ENCODE data around the gene PEPD.

The PEPD gene

GRCh38 chr19:33453265-33453664 lies 68.3 kb downstream of the PEPD start:
- DNase-seq = no peak

DNA sequence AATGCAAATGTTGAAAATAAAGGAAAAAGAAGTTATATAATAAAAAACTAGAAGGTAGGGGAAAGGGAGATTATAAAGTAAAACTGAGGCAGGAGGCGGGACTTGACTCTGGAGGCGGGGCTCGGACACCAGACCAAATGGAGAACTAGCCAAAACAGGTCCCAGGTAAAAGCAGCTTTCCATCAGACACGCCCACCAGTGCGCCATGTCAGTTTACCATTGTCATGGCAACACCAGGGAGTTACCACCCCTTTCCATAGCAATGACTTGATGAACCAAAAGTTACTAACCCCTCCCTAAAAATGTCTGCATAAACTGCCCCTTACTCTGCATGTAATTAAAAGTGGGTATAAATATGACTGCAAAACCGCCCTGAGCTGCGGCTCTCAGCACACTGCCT lies 70.9 kb downstream of the PEPD start:
- no peak for DNase-seq

- DNase-seq = no peak
Measured at GRCh38 chr19:33449799-33450198, 71.8 kb downstream of the PEPD start.

DNA sequence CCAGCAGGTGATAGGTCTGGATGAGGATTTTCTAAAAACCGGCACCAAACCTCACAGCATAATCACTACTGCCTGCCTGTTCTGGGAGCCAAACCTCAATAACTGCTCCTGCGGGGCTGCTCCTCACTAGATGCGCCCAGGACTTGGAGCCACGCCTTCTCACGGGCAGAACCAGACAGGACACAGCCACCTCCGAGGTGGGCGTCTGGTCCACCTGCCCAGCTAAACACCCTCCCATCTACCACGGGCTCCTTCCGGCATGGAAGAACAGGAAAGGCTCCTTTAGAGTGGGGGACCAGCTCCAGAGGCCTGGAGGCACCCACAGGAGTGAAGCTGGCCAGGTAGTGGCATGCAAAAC lies 73.5 kb downstream of the PEPD start:
- no peak for DNase-seq

- DNase-seq = no peak
Measured at GRCh38 chr19:33447336-33448158, 74.0 kb downstream of the PEPD start.

DNA sequence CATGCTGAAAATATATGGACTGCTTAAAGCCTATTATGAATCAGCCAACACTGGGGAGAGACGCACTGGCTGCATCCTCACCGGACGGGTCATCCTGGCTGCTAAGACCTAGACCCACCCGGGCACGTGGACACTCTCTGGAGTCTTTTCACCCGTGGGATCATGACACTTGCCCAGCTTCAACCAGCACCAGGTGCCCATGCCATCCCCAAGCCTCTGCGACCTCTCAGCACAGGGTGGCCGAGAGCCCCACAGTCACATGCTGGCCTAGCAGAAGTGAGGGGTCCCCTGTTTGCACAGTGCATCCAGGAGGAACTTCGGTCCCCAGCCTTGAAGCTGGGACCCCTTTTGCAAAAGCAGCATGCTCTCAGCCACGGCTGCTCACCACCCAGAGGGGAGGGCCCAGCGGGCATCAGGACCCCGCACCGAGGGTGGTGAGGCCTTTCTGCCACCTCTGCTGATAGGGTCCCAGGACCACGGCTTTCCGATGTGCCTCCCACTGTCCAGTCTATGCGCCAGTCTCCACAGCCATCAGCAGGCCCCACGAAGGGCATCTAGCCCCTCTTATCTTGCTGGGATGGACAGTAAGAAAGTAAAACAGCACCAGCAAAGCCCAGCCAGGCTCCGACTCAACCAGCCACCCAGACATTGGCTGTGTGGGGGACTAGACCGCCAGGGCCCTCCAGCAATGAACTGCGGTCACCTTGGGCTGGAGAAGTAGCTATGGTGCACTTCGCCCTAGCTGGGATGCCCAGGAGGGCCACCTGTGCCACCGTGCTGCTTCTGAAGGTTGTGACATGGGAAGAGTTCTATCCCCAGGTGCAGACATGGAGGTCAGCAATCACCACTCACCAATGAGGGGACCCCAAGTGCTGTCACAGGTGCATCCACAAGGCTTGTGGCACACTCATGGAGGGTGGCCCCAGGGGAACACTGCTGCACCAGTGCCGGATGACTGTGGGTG lies 75.0 kb downstream of the PEPD start:
- no peak for DNase-seq

DNA sequence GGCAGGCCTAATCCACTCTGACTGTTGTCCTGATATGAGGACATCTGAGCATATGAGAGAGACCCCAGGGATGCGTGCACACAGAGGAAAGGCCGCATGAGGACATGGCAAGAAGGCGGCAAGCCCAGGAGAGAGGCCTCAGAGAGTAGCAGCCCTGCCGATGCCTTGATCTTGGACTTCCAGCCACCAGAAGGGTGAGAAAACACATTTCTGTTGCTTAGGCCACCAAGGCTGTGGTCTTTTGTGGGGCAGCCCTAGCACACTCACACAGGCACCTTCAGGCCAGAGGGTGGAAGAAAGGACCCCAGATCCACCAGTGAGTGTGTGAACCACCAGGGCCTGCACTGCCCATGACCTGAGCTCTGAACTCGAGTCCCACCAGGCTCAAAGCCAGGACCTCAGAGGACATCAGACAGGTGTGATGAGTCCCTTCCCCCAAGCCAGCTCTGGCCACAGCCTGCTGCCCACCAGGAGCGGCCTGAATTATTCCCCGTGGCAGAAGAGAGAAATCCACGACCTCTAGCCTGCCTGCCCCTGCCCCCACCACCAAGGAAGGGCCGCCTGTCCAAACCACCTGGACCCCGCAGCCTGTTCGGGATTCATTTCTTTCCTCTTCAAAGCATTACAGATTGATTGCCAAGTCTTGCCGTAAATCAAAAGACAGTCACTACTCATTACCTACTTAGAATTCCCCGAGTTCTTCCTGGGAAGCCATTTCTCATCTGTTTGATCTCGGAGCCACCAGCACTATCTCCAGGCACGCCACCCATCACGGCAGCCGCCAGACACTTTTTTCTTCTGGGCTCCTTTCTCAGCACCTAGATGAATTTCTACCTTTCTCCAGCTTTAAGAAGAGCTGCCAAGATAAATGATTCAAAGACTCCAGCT lies 75.9 kb downstream of the PEPD start:
- no peak for DNase-seq

DNA sequence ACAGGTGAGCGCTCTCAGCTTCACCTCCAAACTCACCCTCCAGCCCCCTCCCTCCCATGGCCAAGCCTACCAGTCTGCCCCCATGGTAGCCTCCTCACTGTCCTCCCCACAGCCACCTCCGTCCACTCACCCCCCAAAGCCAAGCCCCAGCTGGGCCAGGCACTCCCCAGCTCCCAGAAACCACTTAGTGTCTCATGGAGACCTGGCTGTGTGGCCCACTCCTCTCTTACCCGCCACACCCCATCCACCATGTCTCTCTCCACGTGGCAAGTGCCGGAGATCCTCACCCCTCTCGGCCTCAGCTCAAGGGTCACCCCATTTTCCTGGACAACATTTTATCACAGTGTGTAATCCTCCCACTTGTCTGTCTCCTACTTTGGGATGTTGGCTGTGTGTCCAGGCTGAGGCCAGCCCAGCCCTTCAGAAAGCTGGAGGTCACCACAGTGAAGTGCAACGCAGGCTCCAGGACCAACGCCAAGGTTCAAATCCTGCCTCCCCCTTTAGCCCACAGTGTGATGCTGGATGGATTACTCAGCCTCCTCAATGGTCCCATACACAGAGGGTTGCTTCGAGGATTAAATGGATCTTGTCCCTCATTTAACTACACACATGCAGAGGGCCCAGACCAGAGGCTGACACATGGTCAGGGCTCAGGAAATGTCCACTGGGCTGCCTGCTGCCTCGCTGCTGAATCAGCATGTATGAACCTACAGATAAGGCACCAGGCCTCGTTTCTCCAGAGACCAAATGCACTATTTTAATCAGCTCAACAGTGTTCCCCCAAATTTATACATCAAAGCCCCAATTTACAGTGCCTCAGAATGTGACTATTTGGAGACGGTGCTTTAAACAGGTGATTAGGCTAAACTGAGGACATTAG lies 76.8 kb downstream of the PEPD start:
- DNase-seq = no peak

DNA sequence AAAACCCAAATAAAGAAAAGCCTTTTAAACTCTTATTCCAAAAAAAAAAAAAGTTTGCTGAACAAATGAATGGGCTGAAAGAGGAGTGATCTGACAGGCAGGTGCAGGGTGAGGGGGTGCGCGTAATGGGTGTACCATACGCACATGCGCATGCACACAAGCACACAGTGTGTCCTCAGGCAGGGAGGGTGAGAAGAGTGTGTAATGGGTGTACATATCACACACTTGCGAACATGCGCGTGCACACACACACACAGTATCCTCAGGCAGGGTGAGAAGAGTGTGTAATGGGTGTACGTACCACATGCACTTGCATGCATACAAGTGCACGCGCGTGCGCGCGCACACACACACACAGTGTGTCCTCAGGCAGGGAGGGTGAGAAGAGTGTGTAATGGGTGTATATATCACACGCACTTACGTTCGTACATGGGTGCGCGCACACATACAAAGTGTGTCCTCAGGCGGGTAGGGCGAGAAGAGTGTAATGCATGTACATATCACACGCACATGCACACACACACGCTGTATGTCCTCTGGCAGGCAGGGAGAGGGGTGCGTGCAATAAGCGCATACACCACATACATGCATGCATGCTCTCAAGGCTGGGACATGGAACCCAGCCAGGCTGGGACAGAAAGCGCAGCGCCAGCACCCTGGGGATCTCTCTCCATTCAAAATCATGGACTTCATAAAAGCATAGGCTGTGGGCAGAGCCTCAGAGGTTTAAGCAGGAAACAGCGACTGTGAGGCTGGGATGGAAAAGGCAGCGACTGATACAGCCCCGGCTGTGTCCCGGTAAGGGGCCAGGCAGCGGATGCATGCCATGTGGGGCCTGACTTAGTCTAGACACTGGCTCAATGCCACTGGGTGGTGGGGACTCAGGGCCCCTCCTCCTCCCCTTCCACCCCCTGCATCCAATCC lies 77.7 kb downstream of the PEPD start:
- no peak for DNase-seq

DNA sequence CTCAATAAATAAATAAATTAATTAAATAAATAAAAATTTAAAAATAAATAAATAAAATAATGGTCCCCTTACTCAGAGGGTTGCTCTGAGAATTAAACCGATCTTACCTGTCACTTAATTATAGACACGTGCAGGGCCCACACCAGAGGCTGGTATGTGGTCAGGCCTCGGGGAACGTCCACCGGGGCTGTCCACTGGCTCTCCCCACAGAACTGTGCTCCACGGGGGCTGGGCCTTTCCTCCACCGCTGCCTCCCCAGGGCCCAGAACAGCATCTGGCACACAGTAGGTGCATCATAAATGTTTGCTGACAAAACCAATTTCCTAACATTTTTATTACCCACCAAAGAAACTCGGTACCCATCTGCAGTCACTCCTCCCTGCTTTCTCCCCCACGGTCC lies 78.9 kb downstream of the PEPD start:
- DNase-seq = no peak

GRCh38 chr19:33441828-33442227 lies 79.8 kb downstream of the PEPD start:
- DNase-seq = no peak

DNA sequence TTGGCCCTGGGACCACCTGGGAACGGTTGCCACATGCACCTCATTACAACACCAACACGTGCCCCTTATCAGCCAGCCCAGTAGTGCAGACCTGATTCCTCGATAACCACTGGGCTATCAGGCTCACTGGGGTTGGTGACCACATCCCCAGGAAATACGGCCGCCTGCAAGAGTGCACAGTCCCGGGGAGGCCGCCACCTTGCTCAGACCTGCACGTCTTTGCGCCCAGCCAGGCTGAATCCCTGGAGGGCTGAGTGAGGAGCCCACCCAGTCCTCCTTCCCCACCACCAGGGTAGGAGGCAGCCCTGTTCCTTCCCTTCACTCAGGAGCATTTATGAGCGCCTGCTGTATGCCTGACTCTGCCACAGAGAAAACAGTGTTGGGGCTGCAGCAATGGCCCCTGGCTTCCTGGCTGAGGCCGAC lies 80.3 kb downstream of the PEPD start:
- DNase-seq = no peak

DNA sequence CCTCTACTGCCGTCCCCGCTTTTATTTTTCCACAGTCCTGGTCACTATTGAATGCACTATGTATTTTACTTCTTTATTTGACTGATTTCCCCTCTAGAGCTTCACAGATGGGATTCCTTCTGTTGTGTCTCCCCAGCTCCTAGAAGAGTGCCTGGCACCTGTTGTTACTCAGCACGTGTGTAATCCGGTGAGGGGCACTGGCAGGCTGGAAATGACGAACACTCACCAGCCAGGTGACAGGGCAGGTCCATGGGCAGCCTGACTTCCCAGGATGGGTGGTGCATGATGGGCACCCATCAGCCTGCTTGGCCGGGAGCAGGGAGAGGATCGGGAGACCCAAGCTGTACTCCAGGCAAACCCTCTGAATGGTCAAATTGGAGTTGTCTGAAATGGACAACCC lies 80.9 kb downstream of the PEPD start:
- no peak for DNase-seq

- DNase-seq = no peak
Measured at GRCh38 chr19:33440241-33440640, 81.3 kb downstream of the PEPD start.

DNA sequence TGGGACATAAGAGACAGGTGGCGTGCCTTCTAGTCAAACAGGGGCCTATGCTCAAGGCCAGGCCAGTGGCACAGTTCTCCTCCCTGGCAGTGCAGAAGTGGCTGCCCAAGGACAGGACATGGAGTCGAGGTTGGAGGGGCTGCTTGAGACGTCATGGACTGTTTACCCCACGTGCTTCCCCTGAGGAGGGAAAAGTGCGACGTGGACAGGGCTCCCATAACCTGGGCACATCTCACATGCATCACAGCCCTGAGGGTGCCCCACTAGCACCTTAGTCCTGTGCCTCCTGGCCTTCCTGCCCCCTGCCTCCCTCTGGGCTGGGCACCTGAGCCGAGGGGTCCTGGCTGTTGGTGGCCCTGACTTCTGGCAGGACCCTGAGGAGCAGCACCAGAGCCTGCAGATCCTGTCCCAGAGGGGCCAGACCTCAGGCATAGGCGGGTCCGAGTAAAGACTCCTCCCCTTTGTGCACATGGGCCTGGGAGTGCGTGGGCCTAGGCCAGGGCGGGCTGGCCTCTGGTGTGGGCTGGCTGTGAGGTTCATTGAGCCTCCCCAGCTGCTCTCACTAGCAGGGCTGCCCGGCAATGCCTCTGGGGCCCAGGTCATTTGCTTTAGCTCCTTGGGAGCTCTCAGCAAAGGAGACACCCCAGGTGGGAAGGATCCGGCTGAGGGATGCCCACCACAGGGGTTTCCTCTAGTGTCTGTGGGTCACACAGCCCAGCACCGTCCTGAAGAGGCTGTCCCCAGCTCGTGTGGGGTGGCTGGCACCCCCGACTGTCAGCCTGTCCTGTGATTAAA lies 82.4 kb downstream of the PEPD start:
- no peak for DNase-seq

DNA sequence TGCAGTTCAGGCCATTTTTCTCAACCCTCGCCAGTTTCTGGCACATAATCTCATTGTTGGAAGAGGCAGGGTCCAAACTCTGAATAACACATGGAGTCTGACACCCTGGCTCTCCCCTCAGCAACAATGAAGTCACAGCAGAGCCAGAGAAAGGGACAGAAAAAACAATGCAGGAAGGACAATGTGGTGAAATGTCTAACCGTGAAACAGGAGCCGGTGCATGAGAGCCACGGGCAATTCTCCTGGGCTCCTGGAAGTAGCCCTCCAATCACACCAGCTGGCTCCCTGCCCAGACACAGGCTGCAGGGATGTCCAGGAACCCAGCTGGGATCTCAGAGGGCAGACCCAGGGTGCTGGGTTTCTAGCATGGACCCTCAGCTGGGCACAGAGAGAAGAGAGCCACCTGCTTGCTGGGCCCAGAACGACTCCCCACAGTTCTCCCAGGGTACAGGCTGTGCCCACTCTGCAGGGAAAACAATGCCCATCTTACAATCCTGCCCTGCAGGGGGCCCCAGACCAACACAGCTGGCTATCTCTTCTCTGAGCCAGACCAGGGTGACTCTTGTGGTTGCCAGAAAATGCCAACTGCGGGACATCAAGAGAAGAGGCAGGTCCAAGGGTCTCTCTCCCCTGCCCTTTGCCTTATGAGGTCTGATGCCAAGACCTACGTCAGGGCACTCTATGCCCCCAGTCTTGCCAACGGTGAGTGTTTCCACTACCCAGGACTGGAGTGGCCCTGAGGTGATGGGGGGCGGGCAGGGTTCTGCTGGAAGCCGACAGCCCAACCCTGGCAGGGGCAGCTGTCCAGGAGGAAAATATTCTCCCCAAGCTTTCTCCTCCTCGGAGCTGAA lies 83.5 kb downstream of the PEPD start:
- no peak for DNase-seq

- no peak for DNase-seq
Measured at GRCh38 chr19:33437393-33437820, 84.2 kb downstream of the PEPD start.

GRCh38 chr19:33436360-33437345 lies 84.9 kb downstream of the PEPD start:
- no peak for DNase-seq
